MM.1S (cell line): ENCODE measurements around the gene SLC25A4.

Experiments used
- CTCF ChIP-seq: fragments of 300-600 bp; sonication (generic); IDR thresholded peaks from 2 replicates; pipeline ENCODE4 v1.5.1; 2016; ENCODE audit warnings: antibody characterized with exemption, low read length, mixed read lengths
- EZH2phosphoT487 ChIP-seq: fragments of 300-600 bp; sonication (generic); IDR thresholded peaks from 2 replicates; pipeline ENCODE4 v1.6.1; 2018; ENCODE audit warnings: antibody characterized with exemption, low read length

GRCh38 chr4:185113340-185113739 is 29.7 kb upstream of the SLC25A4 start:
- TF ChIP-seq EZH2phosphoT487 (no peak), CTCF (no peak)
